PC-3 (cell line): ENCODE results near the gene PTPRD. TPM values are rescaled to one million over a fixed set of nuclear protein-coding genes. Genes with fewer than 3 reads are reported as not detected.

ENCODE experiments used
- ATAC-seq: fragments of 200-7000 bp; cut with Tn5 transposase; 2 replicates; pipeline ENCODE4 v1.9.1; 2020; ENCODE audit warnings: mild to moderate bottlenecking, moderate library complexity
- BruUV-seq: library from RNA; stranded (reverse); fragments of 400-500 nt; replicated peaks from 2 replicates; lab custom pipeline; 2021; lab: Mats Ljungman, UMichigan
- CTCF ChIA-PET: fragments of 300-600 bp; sonication (Branson Sonifier 250); formaldehyde crosslinking; loops from one replicate; lab custom pipeline; 2022; ENCODE audit warnings: antibody characterized with exemption; lab: Charles Lee
- POLR2A ChIA-PET: fragments of 300-600 bp; sonication (Branson Sonifier 250); formaldehyde crosslinking; loops from one replicate; lab custom pipeline; 2022; ENCODE audit warnings: antibody characterized with exemption; ENCODE audit not compliant: unreplicated experiment; lab: Charles Lee
- DNase-seq: peaks from one replicate; pipeline ENCODE4 v3.0.0-alpha.2; 2015
- H2AFZ ChIP-seq: fragments of 300-600 bp; sonication (generic); 2 replicates; pipeline ENCODE4 v1.6.0; 2016; ENCODE audit warnings: antibody characterized with exemption, low read length
- H3F3A ChIP-seq: fragments of 300-600 bp; sonication (generic); one replicate; pipeline ENCODE4 v1.6.0; 2017; ENCODE audit warnings: antibody characterized with exemption, low read length, control low read depth, mild to moderate bottlenecking; ENCODE audit not compliant: unreplicated experiment
- H3K27ac ChIP-seq: fragments of 300-600 bp; sonication (generic); 2 replicates; pipeline ENCODE4 v1.5.1; 2016; ENCODE audit warnings: mild to moderate bottlenecking, low read length
- H3K27me3 ChIP-seq: fragments of 300-600 bp; sonication (generic); 2 replicates; pipeline ENCODE4 v1.6.1; 2016; ENCODE audit warnings: low read length, mixed read lengths
- H3K36me3 ChIP-seq: fragments of 300-600 bp; sonication (generic); 2 replicates; pipeline ENCODE4 v1.6.1; 2016; ENCODE audit warnings: low read depth, mixed run types, low read length, mixed read lengths
- H3K4me1 ChIP-seq: fragments of 300-600 bp; sonication (generic); 2 replicates; pipeline ENCODE4 v1.5.1; 2016; ENCODE audit warnings: low read length; ENCODE audit not compliant: insufficient read depth
- H3K4me2 ChIP-seq: fragments of 300-600 bp; sonication (generic); 2 replicates; pipeline ENCODE4 v1.6.0; 2016; ENCODE audit warnings: low read length
- H3K4me3 ChIP-seq: fragments of 300-600 bp; sonication (generic); 2 replicates; pipeline ENCODE4 v1.5.1; 2016; ENCODE audit warnings: mild to moderate bottlenecking, low read length, mixed read lengths
- H3K79me2 ChIP-seq: fragments of 300-600 bp; sonication (generic); 2 replicates; pipeline ENCODE4 v1.6.1; 2017; ENCODE audit warnings: low read length, mixed read lengths
- H3K9ac ChIP-seq: fragments of 300-600 bp; sonication (generic); 2 replicates; pipeline ENCODE4 v1.6.0; 2016; ENCODE audit warnings: mild to moderate bottlenecking, low read length
- H3K9me2 ChIP-seq: fragments of 300-600 bp; sonication (generic); replicated peaks from 2 replicates; pipeline ENCODE4 v1.6.1; 2016; ENCODE audit warnings: mixed run types, low read length, mixed read lengths
- H3K9me3 ChIP-seq: fragments of 300-600 bp; sonication (generic); 2 replicates; pipeline ENCODE4 v1.6.1; 2016; ENCODE audit warnings: low read length, mixed read lengths
- H4K20me1 ChIP-seq: fragments of 300-600 bp; sonication (generic); 2 replicates; pipeline ENCODE4 v1.6.1; 2016; ENCODE audit warnings: low read length, mixed read lengths
- EZH2 ChIP-seq: fragments of 300-600 bp; sonication (generic); IDR thresholded peaks from one replicate; pipeline ENCODE4 v1.6.1; 2017; ENCODE audit warnings: antibody characterized with exemption, mild to moderate bottlenecking, low read length; ENCODE audit not compliant: unreplicated experiment
- EZH2phosphoT487 ChIP-seq: fragments of 300-600 bp; sonication (generic); IDR thresholded peaks from 2 replicates; pipeline ENCODE4 v1.6.1; 2018; ENCODE audit warnings: mild to moderate bottlenecking, antibody characterized with exemption, low read length, borderline replicate concordance
- intact Hi-C: fragments of 100-400 bp; cut with micrococcal nuclease; formaldehyde crosslinking; loops from 2 replicates; pipeline ENCODE4 v1.9.0; 2023
- total RNA-seq: library from RNA; depleted of rRNA; stranded (reverse); fragments of >200 nt; gene quantifications from 2 replicates; pipeline ENCODE4 v1.2.3, GENCODE V29; 2014
- TF ChIP-seq, protein P1 (sequence below): fragments of 300-600 bp; sonication (generic); conservative IDR thresholded peaks from 2 replicates; pipeline ENCODE4 v1.5.1; 2017; ENCODE audit warnings: antibody characterized with exemption, low read depth, mild to moderate bottlenecking, low read length

PTPRD gene
- total RNA-seq, 1 experiment from 2014 or later, result not detected

DNA sequence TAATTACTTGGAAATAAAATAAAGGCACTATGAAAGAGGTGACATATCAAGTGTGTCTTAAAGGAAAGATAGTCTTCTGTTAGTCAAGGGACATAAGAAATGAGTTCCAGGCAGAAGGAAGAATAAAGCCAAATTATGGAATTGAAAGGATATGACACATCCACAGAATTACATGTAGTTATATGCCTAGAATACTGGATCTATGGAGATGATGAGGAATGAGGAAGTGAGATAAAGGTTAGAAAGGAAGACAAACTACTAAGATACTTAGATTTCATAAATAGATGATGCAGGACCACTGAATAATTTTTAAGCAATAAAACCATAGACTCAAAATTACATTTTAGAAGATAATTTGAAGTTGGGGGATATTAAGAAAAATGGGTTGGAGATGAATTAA, 609.8 kb downstream of the PTPRD start:
- Histone ChIP-seq H3K27ac (no peak overlapping the region), H3K9me2 (no peaks in the 10 kb centered on the region), H3K4me3 (no peak overlapping the region), H2AFZ (no peak overlapping the region), H3F3A (no peaks in the 10 kb centered on the region), H3K9me3 (no peaks in the 10 kb centered on the region), H3K27me3 (no peaks in the 10 kb centered on the region), H4K20me1 (no peaks in the 10 kb centered on the region), H3K4me1 (no peaks in the 10 kb centered on the region), H3K36me3 (no peaks in the 10 kb centered on the region), H3K9ac (no peak overlapping the region), H3K79me2 (no peaks in the 10 kb centered on the region), H3K4me2 (no peak overlapping the region)
- intact Hi-C loops, result no loop called here
- DNase-seq (no peak), ATAC-seq (no peak)
- BruUV-seq, result no TSS peak
- ChIA-PET POLR2A (no interaction called here), CTCF (no interaction called here)
- TF ChIP-seq EZH2phosphoT487, result no peak
- TF ChIP-seq, protein P1, sequence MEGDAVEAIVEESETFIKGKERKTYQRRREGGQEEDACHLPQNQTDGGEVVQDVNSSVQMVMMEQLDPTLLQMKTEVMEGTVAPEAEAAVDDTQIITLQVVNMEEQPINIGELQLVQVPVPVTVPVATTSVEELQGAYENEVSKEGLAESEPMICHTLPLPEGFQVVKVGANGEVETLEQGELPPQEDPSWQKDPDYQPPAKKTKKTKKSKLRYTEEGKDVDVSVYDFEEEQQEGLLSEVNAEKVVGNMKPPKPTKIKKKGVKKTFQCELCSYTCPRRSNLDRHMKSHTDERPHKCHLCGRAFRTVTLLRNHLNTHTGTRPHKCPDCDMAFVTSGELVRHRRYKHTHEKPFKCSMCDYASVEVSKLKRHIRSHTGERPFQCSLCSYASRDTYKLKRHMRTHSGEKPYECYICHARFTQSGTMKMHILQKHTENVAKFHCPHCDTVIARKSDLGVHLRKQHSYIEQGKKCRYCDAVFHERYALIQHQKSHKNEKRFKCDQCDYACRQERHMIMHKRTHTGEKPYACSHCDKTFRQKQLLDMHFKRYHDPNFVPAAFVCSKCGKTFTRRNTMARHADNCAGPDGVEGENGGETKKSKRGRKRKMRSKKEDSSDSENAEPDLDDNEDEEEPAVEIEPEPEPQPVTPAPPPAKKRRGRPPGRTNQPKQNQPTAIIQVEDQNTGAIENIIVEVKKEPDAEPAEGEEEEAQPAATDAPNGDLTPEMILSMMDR, result no peak
- TF ChIP-seq EZH2, result no peak

DNA sequence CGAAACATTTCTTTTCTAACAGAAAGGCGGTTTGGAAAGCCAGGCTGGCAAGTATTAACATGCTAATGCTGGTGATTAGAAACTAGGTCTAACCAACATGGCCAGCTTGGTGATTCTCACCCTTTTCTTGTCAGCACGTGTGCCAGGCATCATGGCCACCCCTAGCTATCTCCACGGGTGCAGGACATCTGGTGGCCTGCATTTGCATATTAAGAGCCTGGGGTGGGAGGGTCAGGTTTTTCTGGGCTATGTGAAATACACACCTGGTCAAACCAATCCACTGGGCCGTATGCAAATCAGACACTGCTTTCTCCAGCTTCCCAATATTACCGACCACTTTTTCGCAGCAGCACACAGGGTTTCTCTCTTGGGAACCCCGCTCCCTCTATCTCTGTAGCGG, 612.1 kb downstream of the PTPRD start:
- Histone ChIP-seq H4K20me1 (no peaks in the 10 kb centered on the region), H3K79me2 (no peaks in the 10 kb centered on the region), H3K4me1 (no peaks in the 10 kb centered on the region), H3K4me3 (no peak overlapping the region), H3K9me3 (no peaks in the 10 kb centered on the region), H3K9ac (no peak overlapping the region), H3K27me3 (no peaks in the 10 kb centered on the region), H3K36me3 (no peaks in the 10 kb centered on the region), H3K9me2 (no peaks in the 10 kb centered on the region), H3F3A (no peaks in the 10 kb centered on the region), H3K4me2 (no peak overlapping the region), H3K27ac (no peak overlapping the region), H2AFZ (no peak overlapping the region)
- ATAC-seq (no peak), DNase-seq (no peak)
- CTCF ChIA-PET, result no interaction called here
- TF ChIP-seq EZH2, result no peak
- TF ChIP-seq, protein P1, result no peak
- no peak for TF ChIP-seq EZH2phosphoT487
- POLR2A ChIA-PET, result no interaction called here
- no TSS peak for BruUV-seq
- intact Hi-C loops, result no loop called here

DNA sequence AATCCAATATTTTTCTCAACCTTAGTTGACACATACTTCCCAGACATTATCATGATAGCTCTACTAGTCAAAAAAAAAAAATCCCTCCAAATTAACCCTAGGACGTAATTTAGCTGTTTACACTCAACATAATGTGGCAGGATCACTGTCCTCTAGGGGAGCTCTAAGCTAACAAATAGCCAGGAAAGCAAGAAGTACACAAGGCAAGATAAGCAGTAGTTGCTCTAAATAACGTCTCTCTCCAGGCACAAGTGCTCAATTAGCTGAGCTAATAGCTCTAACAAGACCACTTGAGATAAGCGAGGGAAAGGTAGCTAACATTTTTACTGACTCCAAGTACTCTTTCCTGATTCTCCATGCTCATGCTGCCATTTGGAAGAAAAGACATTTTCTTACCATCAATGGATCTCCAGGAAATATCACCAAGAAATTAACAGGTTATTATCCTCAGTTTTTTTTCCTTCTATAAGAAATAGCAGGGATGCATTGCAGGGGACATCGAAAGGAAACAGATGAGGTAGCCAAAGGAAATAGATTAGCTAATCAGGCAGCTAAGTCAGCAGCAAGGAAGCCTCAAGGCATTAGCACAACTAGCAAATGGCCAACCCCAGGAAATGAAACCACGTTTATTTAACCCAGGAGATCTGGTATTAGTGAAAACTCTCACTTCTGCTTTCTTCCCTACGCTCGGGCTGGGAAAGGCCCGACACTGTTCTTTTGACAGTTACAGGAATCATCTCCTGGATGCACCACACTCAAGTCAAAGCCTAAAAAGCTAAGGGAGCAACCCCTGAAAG, 614.1 kb downstream of the PTPRD start:
- no peaks in the 10 kb centered on the region for H3K9me3 ChIP-seq
- H3K4me2 ChIP-seq, result no peak overlapping the region
- no peaks in the 10 kb centered on the region for H3K79me2 ChIP-seq
- DNase-seq (peak; percentile 4), ATAC-seq (no peak)
- TF ChIP-seq EZH2phosphoT487, result no peak
- TF ChIP-seq, protein P1, result peak; percentile 28; the same call in 1 of the 2 replicates
- H3K4me1 ChIP-seq, result no peaks in the 10 kb centered on the region
- H2AFZ ChIP-seq, result no peak overlapping the region
- ChIA-PET POLR2A (no interaction called here), CTCF (no interaction called here)
- H3K36me3 ChIP-seq, result no peaks in the 10 kb centered on the region
- H3F3A ChIP-seq, result no peaks in the 10 kb centered on the region
- no TSS peak for BruUV-seq
- no peak overlapping the region for H3K4me3 ChIP-seq
- intact Hi-C loops, result no loop called here
- no peak overlapping the region for H3K27ac ChIP-seq
- H4K20me1 ChIP-seq, result no peaks in the 10 kb centered on the region
- H3K9ac ChIP-seq, result no peak overlapping the region
- no peaks in the 10 kb centered on the region for H3K9me2 ChIP-seq
- no peaks in the 10 kb centered on the region for H3K27me3 ChIP-seq
